GM13976 (cell line): Measurements from ENCODE around the gene PXDC1.

ENCODE experiments used
- DNase-seq: peaks from one replicate; pipeline ENCODE4 v3.0.0; 2012; ENCODE audit warnings: low spot score
- CTCF ChIP-seq: IDR thresholded peaks from 2 replicates; pipeline ENCODE4 v1.5.1; 2012; ENCODE audit warnings: borderline replicate concordance, mild to moderate bottlenecking; ENCODE audit not compliant: insufficient read depth; ENCODE audit errors: extremely low read depth, missing control alignments, control extremely low read depth
- in situ Hi-C: fragments of 300-500 bp; cut with MboI; formaldehyde crosslinking; loops from one replicate; pipeline ENCODE4 v1.12.0; 2022; ENCODE audit warnings: low sequenced_read_pairs, mixed read lengths, inconsistent platforms; ENCODE audit not compliant: unreplicated experiment

PXDC1 gene

DNA sequence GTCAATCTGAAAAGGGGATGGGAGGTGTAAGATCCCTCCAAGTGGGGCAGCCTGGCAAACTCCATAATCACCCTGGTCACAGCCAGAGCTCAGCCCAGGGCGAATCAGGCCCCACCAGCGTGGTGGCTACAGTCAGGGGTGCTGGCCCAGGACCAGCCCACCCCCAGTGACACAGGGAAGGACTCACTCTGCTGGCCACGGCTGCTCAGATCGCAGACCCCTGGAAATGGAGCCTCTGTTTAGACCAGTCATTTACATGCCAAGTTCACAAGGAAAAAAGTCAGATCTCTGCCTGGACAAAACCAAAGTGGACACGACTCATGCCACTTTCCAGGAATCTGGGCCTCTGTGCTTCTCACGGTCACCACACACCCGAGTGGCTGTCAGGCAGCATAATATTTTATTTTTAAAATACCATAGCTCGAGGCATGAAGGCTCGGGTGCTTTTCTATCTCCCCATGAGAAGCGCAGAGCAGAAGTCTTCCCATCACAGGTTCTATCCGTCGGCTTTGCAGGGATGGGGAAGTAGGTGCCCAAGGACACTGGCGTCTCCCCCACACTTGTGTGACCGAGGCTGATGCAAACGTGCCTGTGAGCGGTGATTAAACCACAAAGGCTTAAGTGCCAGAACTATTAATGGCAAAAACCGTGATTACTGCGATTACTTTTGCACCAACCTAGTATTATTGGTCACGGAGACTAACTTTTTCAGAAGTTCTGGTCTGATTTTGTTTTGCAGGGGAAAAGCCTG, 13.0 kb downstream of the PXDC1 start:
- in situ Hi-C loops: loop anchor here (5.0 to 25.0 kb wide), 3 partner anchors 244 to 424 kb away; no protein-coding TSS in a partner anchor
- no peak for DNase-seq

GRCh38 chr6:3737831-3738210, 13.7 kb downstream of the PXDC1 start:
- DNase-seq: no peak
- in situ Hi-C loops: loop anchor here (5.0 to 25.0 kb wide), 3 partner anchors 244 to 424 kb away; no protein-coding TSS in a partner anchor
- TF ChIP-seq CTCF: no peak

More for the DNA sequence above, 13.0 kb downstream of the PXDC1 start:
- TF ChIP-seq CTCF: no peak

GRCh38 chr6:3737149-3737830, 14.2 kb downstream of the PXDC1 start:
- in situ Hi-C loops: loop anchor here (5.0 to 25.0 kb wide), 3 partner anchors 245 to 425 kb away; no protein-coding TSS in a partner anchor
- no peak for TF ChIP-seq CTCF
- DNase-seq: no peak

DNA sequence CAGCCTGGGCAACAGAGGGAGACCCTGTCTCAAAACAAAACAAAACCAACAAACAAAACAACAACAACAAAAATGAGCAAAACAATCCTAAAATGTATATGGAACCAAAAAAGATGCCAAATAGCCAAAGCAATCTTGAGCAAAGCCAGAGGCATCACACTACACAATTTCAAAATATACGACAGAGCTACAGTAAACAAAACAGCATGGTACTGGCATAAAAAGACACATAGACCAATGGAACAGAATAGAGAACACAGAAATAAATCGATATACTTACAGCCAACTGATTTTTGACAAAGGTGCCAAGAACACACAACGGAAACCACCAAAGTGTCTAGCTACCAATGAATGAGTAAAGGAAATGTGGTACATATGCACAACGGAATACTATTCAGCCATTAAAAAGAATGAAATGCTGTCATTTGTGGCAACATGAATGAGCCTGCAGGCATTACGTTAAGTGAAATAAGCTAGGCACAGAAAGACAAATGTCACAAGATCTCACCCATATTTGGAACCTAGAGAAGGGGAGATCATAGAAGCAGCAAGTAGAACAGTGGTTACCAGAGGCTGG, 16.4 kb downstream of the PXDC1 start:
- TF ChIP-seq CTCF: no peak
- in situ Hi-C loops: loop anchor here (5.0 to 25.0 kb wide), 3 partner anchors 247 to 427 kb away; no protein-coding TSS in a partner anchor
- no peak for DNase-seq

GRCh38 chr6:3734023-3734422, 17.5 kb downstream of the PXDC1 start:
- DNase-seq: no peak
- in situ Hi-C loops: loop anchor here (5.0 to 25.0 kb wide), 3 partner anchors 319 to 457 kb away; no protein-coding TSS in a partner anchor
- TF ChIP-seq CTCF: no peak

GRCh38 chr6:3733321-3733925, 18.1 kb downstream of the PXDC1 start:
- in situ Hi-C loops: loop anchor here (5.0 to 25.0 kb wide), 3 partner anchors 319 to 456 kb away; no protein-coding TSS in a partner anchor
- TF ChIP-seq CTCF: no peak
- DNase-seq: no peak
